HepG2 (cell line): ENCODE data around the gene METTL26. TPM values are rescaled to one million over a fixed set of nuclear protein-coding genes. Genes with fewer than 3 reads are reported as not detected.
A peak's percentile ranks its signal among the peaks of the same experiment; 100 is the strongest.

Source experiments
- ARNTL ChIP-seq: sonication (generic); formaldehyde crosslinking; IDR thresholded peaks from 2 replicates; pipeline ENCODE4 v1.4.0; 2020; ENCODE audit warnings: mild to moderate bottlenecking, missing genetic modification reagents
- IKZF1 ChIP-seq: fragments of 450-650 bp; IDR thresholded peaks from 2 replicates; pipeline ENCODE4 v1.7.1; 2016
- JUNB ChIP-seq: sonication (generic); formaldehyde crosslinking; IDR thresholded peaks from 2 replicates; pipeline ENCODE4 v1.8.0; 2022; ENCODE audit warnings: missing genetic modification reagents, mild to moderate bottlenecking, borderline replicate concordance
- KLF12 ChIP-seq: sonication (generic); formaldehyde crosslinking; IDR thresholded peaks from 2 replicates; pipeline ENCODE4 v1.4.0; 2020; ENCODE audit warnings: missing genetic modification reagents, borderline replicate concordance
- NFE2L1 ChIP-seq: sonication (generic); formaldehyde crosslinking; IDR thresholded peaks from 2 replicates; pipeline ENCODE4 v1.4.0; 2020; ENCODE audit warnings: missing genetic modification reagents, mild to moderate bottlenecking, borderline replicate concordance
- NR2F1 ChIP-seq, 2 experiments: fragments of 450-650 bp in 1 of 2; formaldehyde crosslinking in 1 of 2; IDR thresholded peaks; 2 replicates each; pipeline versions ENCODE4 v1.5.0 to v1.6.1; 2016 to 2020; ENCODE audit warnings: mild to moderate bottlenecking in 1 of 2, missing compliant biosample characterization in 1 of 2, missing genetic modification reagents in 1 of 2, moderate library complexity in 1 of 2
- PCBP1 ChIP-seq: fragments of 200-400 bp; formaldehyde crosslinking; IDR thresholded peaks from 2 replicates; pipeline ENCODE4 v1.6.1; 2017; ENCODE audit warnings: mild to moderate bottlenecking, low read depth, low read length, borderline replicate concordance
- TIGD3 ChIP-seq: sonication (generic); formaldehyde crosslinking; IDR thresholded peaks from 2 replicates; pipeline ENCODE4 v1.5.1; 2020; ENCODE audit warnings: mild to moderate bottlenecking, missing genetic modification reagents, borderline replicate concordance
- ZFP62 ChIP-seq: sonication (generic); formaldehyde crosslinking; IDR thresholded peaks from 2 replicates; pipeline ENCODE4 v1.4.0; 2020; ENCODE audit warnings: missing genetic modification reagents
- ZNF10 ChIP-seq: sonication (generic); formaldehyde crosslinking; IDR thresholded peaks from 2 replicates; pipeline ENCODE4 v1.4.0; 2020; ENCODE audit warnings: mild to moderate bottlenecking, low read depth, missing genetic modification reagents, borderline replicate concordance
- ZNF124 ChIP-seq: sonication (generic); formaldehyde crosslinking; IDR thresholded peaks from 2 replicates; pipeline ENCODE4 v1.4.0; 2020; ENCODE audit warnings: missing genetic modification reagents
- ZNF383 ChIP-seq: sonication (generic); formaldehyde crosslinking; IDR thresholded peaks from 2 replicates; pipeline ENCODE4 v1.4.0; 2020; ENCODE audit warnings: missing genetic modification reagents, mild to moderate bottlenecking, borderline replicate concordance
- ZNF747 ChIP-seq: sonication (generic); formaldehyde crosslinking; IDR thresholded peaks from 2 replicates; pipeline ENCODE4 v1.8.1; 2023; ENCODE audit warnings: missing genetic modification reagents, mild to moderate bottlenecking, borderline replicate concordance
- ZSCAN5A ChIP-seq: sonication (generic); formaldehyde crosslinking; IDR thresholded peaks from 2 replicates; pipeline ENCODE4 v1.8.0; 2022; ENCODE audit warnings: mild to moderate bottlenecking, missing genetic modification reagents, borderline replicate concordance
- polyA plus RNA-seq, 8 experiments: library from polyadenylated mRNA; depleted of rRNA in 3 of 8; stranded (reverse) in 7 of 8; unstranded in 1 of 8; fragments of >200 nt; fragmentation: Illumina TruSeq in 4 of 8; extraction: Trizol in 4 of 8; gene quantifications; 2 replicates each; pipeline versions ENCODE4 v1.2.1 to v1.2.3, GENCODE V29; 2011 to 2016; ENCODE audit warnings: low read depth in 4 of 8, missing spikeins in 1 of 8, mixed read lengths in 1 of 8; ENCODE audit not compliant: insufficient read depth in 1 of 8
- total RNA-seq, 5 experiments: library from RNA; depleted of rRNA; stranded (reverse); fragments of >200 nt; fragmentation: Illumina TruSeq; extraction: Trizol; gene quantifications; 2 replicates each; pipeline ENCODE4 v1.2.3, GENCODE V29; 2016; ENCODE audit warnings: low read depth in 1 of 5
- TF ChIP-seq, protein P1 (sequence below): sonication (generic); formaldehyde crosslinking; IDR thresholded peaks from 2 replicates; pipeline ENCODE4 v1.4.0; 2020; ENCODE audit warnings: missing genetic modification reagents, borderline replicate concordance
- TF ChIP-seq, protein P2 (sequence below): sonication (generic); formaldehyde crosslinking; IDR thresholded peaks from 2 replicates; pipeline ENCODE4 v1.5.1; 2020; ENCODE audit warnings: mild to moderate bottlenecking, moderate library complexity, missing genetic modification reagents
- TF ChIP-seq, protein P3 (sequence below): sonication (generic); formaldehyde crosslinking; IDR thresholded peaks from 2 replicates; pipeline ENCODE4 v1.5.0; 2020; ENCODE audit warnings: mild to moderate bottlenecking, missing genetic modification reagents

Gene METTL26
- total and polyA plus RNA-seq, 2 of the 13 experiments (the other 11 are each of a cell fraction or from before 2014, with no cell fraction given): 65.5 to 70.1 TPM

GRCh38 chr16:636206-637080, at the start of gene METTL26 (continued):
- TF ChIP-seq TIGD3 (CRISPR knock-in tag) (no peak; the same call in 1 of the 2 replicates), ZNF747 (no peak), KLF12 (peak; percentile 68; the same call in 1 of the 2 replicates), ZNF124 (CRISPR knock-in tag) (no peak; the same call in 1 of the 2 replicates), ZSCAN5A (CRISPR knock-in tag) (peak; percentile 76; the same call in 1 of the 2 replicates), ZFP62 (peak; percentile 45), ZNF10 (CRISPR knock-in tag) (no peak), NR2F1 (CRISPR knock-in tag; IDR thresholded peaks at IDR 0.05) (0 out of 4 replicates have a peak, but pooled peaks of 1 of the 2 experiments have one; percentile 8), PCBP1 (no peak), IKZF1 (no peak), ZNF383 (no peak), JUNB (CRISPR knock-in tag) (no peak), NFE2L1 (no peak), ARNTL (CRISPR knock-in tag) (no peak)
- TF ChIP-seq, protein P1, sequence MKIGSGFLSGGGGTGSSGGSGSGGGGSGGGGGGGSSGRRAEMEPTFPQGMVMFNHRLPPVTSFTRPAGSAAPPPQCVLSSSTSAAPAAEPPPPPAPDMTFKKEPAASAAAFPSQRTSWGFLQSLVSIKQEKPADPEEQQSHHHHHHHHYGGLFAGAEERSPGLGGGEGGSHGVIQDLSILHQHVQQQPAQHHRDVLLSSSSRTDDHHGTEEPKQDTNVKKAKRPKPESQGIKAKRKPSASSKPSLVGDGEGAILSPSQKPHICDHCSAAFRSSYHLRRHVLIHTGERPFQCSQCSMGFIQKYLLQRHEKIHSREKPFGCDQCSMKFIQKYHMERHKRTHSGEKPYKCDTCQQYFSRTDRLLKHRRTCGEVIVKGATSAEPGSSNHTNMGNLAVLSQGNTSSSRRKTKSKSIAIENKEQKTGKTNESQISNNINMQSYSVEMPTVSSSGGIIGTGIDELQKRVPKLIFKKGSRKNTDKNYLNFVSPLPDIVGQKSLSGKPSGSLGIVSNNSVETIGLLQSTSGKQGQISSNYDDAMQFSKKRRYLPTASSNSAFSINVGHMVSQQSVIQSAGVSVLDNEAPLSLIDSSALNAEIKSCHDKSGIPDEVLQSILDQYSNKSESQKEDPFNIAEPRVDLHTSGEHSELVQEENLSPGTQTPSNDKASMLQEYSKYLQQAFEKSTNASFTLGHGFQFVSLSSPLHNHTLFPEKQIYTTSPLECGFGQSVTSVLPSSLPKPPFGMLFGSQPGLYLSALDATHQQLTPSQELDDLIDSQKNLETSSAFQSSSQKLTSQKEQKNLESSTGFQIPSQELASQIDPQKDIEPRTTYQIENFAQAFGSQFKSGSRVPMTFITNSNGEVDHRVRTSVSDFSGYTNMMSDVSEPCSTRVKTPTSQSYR (CRISPR knock-in tag): peak; percentile 53; the same call in 1 of the 2 replicates
- TF ChIP-seq, protein P2, sequence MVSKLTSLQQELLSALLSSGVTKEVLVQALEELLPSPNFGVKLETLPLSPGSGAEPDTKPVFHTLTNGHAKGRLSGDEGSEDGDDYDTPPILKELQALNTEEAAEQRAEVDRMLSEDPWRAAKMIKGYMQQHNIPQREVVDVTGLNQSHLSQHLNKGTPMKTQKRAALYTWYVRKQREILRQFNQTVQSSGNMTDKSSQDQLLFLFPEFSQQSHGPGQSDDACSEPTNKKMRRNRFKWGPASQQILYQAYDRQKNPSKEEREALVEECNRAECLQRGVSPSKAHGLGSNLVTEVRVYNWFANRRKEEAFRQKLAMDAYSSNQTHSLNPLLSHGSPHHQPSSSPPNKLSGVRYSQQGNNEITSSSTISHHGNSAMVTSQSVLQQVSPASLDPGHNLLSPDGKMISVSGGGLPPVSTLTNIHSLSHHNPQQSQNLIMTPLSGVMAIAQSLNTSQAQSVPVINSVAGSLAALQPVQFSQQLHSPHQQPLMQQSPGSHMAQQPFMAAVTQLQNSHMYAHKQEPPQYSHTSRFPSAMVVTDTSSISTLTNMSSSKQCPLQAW (CRISPR knock-in tag): peak; percentile 8; the same call in 1 of the 2 replicates
- TF ChIP-seq, protein P3, sequence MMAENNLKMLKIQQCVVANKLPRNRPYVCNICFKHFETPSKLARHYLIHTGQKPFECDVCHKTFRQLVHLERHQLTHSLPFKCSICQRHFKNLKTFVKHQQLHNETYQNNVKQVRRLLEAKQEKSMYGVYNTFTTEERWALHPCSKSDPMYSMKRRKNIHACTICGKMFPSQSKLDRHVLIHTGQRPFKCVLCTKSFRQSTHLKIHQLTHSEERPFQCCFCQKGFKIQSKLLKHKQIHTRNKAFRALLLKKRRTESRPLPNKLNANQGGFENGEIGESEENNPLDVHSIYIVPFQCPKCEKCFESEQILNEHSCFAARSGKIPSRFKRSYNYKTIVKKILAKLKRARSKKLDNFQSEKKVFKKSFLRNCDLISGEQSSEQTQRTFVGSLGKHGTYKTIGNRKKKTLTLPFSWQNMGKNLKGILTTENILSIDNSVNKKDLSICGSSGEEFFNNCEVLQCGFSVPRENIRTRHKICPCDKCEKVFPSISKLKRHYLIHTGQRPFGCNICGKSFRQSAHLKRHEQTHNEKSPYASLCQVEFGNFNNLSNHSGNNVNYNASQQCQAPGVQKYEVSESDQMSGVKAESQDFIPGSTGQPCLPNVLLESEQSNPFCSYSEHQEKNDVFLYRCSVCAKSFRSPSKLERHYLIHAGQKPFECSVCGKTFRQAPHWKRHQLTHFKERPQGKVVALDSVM (CRISPR knock-in tag): peak; percentile 36; the same call in 1 of the 2 replicates
